GM18526 (cell line): ENCODE results near the gene C11orf87.

Experiments
- POLR2A ChIP-seq: IDR thresholded peaks from 3 replicates; pipeline ENCODE4 v1.6.1; 2011; ENCODE audit not compliant: insufficient read length; ENCODE audit errors: extremely low read depth

The C11orf87 gene

GRCh38 chr11:109425554-109425953, 3.6 kb downstream of the C11orf87 start:
- no peak for TF ChIP-seq POLR2A

- no peak for TF ChIP-seq POLR2A
Measured at GRCh38 chr11:109426442-109427240, 4.7 kb downstream of the C11orf87 start.

- TF ChIP-seq POLR2A: no peak
Measured at GRCh38 chr11:109432105-109432504, 10.1 kb downstream of the C11orf87 start.

- TF ChIP-seq POLR2A: no peak
Measured at GRCh38 chr11:109433753-109434256, 11.8 kb downstream of the C11orf87 start.

- TF ChIP-seq POLR2A: no peak
Measured at GRCh38 chr11:109435121-109435742, 13.2 kb downstream of the C11orf87 start.

GRCh38 chr11:109439684-109440083, 17.7 kb downstream of the C11orf87 start:
- no peak for TF ChIP-seq POLR2A

- no peak for TF ChIP-seq POLR2A
Measured at GRCh38 chr11:109443052-109443451, 21.1 kb downstream of the C11orf87 start.

GRCh38 chr11:109454857-109455256, 32.9 kb downstream of the C11orf87 start:
- TF ChIP-seq POLR2A: no peak
